ENCODE measurements around the gene MTRF1L.
"Not testable (repeated sequence)": the region's sequence is repeated elsewhere in the genome, so short reads cannot be mapped to it uniquely, and the experiment has no call there.

Gene MTRF1L

DNA sequence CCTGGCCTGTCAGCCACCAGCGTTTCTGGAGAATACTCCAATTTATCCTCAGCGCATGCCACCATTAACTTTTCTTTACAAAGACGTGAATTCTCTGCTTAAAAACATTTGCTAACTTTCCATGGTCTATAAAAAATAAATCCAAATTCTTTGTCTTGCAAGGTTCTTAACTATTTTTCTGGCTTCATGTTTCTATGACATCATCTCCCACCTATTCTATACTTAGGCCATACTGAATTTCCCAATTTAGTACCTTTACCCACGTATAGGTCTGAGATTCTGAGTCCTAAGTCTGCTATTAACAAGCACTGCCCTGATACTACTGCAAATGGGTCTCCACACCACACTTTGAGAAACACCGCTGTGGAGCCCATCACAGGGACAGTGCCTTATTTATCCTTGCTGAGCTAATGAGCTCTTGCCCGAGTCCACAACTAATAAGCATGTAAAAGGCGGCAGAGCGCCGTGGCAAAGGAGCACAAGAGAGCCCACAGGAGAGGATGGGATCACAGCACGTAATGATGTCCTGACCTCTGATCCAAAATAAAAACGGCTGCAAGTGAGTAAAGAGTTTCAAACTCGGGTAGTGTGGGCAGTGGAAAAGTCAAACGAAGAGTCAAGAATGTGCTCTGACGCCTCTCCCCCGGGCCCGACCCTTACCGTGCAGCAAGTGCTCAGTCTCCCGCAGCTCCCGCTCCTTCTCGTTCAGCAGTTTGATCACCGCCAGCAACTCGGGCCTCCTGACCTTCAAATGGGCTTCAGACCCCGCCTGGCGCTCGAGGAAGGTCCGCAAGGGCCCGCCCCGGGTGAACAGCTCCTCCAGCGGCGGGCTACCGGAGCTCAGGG, 519 bp downstream of the MTRF1L start:
- no peak for DNase-seq

DNA sequence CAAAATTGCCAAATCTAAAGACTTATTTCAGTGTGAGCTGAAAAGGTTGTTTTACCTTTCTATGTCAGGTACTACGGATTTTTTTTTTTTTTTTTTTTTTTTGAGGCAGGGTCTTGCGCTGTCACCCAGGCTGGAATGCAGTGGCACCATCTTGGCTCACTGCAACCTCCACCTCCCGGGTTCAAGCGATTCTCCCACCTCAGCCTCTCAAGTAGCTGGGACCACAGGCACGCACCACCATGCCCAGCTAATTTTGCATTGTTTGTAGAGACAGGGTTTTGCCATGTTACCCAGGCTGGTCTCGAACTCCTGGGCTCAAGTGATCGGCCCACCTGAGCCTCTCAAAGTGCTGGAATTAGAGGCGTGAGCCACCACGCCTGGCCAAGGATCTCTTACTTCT, 1.7 kb downstream of the MTRF1L start:
- not testable (repeated sequence) for DNase-seq

DNA sequence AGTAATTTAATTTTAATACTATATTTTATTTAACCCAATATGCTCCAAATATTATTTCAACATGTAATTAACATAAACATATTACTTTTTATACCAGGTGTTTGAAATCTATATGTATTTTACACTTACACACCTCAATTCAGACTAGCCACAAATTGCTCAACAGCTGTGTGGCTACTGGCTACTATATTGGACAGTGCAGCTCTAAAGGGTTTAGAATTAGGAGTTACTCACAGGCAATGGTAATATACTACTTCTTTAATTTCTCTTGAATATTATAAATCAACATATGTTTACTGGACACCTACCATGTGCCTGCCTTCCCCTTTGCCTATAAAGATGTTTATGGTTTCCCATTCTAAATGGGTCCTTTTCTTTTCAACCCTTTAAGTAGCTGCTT, 2.3 kb downstream of the MTRF1L start:
- no peak for DNase-seq

DNA sequence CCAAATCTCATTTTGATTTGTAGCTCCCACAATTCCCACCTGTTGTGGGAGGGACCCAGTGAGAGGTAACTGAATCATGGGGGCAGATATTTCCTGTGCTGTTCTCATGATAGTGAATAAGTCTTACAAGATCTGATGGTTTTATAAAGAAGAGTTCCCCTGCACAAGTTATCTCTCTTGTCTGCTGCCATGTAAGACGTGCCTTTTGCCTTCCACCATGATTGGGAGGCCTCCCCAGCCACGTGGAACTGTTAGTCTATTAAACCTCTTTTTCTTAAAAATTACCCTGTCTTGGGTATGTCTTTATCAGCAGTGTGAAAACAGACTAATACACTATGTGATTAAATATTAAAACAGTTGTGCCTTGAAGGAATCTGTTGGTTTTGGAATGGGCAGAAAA, 3.0 kb downstream of the MTRF1L start:
- DNase-seq, result not testable (repeated sequence)

DNA sequence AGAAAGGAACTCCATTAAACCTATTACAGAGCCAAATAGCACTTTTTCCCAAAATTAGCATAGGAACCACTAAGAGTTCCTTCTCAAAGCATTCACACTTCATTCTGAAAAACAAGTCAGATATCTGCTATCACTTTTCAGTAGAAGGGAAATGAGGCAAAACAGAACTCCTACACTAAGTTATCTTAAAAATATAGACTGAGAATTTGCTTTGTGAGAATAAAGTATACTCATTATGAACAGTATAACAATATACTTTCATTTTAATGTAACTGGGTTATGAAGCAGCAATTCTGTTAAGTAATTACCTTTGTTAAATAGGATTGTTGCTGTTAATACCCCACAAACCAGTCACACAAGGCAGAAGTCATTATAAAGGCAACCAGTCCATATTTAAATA, 8.7 kb downstream of the MTRF1L start:
- no peak for DNase-seq

DNA sequence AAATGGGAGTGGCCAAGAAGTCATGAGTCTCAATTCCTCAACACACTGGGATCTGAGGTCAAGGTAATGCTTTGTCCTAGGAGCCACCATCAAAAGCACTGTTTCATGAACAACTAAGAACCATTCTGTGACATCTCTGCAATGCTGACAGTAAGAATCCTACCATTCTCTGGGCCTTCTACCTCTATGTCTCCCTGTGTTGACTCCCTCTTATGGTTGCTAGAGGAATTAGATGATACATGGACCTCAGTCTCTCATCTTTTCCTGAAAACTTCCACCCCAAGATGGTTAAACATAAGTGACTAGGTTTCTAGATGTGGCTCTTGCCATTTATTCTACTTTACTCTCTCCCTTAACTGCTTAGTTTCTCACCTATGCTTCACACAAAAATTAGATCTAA, 9.1 kb downstream of the MTRF1L start:
- DNase-seq, result no peak

DNA sequence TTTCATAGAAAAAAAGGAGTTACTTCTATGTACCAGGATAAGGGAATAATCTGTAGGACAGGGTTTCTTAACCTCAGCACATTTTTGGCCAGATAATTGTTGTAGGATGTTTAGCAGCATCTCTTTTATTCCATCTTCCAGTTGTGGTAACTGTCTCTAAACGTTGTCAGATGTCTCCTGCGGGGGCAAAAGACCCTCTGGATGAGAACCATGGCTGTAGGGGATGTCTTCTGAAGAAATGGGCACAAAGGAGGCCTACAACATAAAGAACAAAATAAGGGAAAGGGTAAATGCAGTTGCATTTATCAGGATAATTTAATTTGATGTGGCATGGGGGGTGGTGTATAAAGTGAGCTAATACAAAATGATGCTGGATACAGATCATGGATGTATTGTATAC, 15.5 kb downstream of the MTRF1L start:
- DNase-seq, result no peak

DNA sequence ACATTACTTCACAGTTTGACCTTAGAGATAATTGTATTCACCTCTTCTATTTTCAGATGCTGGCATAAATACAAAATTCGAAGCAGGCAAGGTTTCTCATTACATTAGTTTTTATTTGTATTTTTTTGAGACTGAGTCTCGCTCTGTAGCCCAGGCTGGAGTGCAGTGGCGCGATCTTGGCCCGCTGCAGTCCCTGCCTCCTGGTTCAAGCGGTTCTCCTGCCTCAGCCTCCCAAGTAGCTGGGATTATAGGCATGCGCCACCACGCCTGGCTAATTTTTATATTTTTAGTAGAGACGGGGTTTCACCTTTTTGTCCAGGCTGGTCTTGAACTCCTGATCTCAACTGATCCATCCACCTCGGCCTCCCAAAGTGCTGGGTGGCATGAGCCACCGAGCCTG, 17.2 kb downstream of the MTRF1L start:
- DNase-seq, result not testable (repeated sequence)

DNA sequence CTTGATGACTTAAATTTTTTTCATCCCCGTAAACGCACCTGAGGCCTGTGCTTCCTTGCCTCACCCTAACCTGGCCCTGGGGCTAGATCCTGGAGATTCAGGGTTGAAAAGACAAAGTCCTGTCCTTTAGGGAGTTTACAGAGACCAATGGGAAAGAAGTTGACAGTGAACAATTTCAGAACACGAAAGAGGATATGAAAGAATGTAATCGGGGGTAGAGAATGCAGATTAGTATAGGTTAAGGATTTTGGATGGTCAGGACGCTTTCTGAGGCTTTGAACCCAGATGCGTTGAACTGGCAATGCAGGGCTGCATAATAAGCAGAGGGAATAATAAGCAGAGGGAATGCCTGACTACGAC, 18.0 kb downstream of the MTRF1L start:
- DNase-seq, result no peak

DNA sequence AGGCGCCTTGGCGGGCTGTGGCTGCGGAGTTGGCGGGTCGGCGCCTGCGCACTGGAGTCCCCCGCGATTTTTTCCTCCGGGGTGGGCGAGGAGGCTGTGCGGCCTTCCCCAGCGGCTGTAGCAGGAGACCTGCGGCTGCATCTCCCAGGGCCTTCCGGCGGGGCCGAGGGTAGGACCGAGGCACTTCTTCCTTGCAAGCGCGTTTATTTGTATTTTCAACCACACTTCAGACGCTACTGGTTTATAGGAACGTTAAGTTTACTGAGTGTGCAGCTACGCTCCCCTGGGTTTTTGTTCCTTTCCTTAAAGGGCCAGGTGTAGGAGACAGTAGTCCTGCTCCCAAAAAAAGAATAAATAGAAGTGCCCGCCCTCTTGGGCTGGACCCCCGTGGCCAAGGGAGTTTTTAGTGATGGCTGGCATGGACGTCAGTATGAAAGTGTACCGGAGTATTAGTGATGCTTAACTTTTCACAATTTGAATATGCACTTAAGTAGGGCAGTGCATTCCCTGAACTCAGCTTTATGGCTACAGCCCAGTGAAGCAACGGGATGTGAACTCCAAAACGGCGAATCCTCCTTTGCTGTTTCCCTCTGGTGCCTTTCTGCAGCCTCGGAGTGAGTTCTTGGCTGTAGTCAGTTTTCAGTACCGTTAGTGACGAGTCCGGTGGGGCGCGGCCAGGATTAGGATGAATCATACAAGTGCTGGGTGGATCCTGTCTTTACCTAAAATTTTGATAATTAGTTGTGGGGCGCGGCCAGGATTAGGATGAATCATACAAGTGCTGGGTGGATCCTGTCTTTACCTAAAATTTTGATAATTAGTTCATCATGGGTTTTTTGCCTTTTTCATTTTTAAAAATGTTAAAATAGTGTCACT, 18.6 kb downstream of the MTRF1L start:
- DNase-seq, result peak in 1 of 2 experiments; percentile 90

DNA sequence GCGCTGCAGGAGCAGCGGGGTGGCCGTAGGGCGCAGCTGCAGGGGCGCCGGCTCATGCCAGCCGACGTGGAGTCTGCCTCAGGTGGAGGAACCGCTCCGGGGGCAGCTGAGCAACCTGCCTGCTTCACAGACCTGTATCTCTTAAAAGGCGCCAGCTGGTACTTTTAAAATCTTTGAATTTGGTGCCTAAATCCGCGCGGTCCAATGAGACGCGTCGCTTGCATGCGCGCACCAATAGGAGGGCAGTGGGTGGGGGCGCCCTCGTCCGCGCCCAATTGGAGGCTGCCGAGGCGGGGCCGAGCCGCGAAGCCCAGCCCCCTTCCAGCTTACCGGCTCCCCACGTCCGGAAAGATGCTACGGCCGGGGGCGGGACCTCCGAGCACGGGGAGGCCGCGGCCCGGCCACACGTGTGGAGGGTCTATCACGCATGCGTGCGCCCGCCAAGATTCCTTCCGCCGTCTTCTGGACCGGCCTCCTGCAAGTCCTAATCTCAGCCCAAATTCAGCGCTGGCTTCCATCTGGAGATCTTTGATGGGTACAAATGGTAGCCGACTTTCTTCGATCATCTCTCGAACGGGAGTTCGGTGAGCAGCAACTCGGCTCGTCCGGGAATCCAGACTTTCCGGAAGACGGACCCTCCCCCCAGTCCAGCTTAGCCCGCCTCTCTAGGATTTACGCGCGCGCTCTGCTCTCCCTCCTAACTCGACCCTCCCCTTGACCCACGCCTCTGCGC, 19.4 kb downstream of the MTRF1L start, which contains the start of gene FBXO5:
Gene FBXO5, minus strand, starts transcription at position 138 of the 733 bp plus-strand sequence. Its CDS starts 82 bp downstream, at position 56.
- DNase-seq, result peak; percentile 87 to 94

DNA sequence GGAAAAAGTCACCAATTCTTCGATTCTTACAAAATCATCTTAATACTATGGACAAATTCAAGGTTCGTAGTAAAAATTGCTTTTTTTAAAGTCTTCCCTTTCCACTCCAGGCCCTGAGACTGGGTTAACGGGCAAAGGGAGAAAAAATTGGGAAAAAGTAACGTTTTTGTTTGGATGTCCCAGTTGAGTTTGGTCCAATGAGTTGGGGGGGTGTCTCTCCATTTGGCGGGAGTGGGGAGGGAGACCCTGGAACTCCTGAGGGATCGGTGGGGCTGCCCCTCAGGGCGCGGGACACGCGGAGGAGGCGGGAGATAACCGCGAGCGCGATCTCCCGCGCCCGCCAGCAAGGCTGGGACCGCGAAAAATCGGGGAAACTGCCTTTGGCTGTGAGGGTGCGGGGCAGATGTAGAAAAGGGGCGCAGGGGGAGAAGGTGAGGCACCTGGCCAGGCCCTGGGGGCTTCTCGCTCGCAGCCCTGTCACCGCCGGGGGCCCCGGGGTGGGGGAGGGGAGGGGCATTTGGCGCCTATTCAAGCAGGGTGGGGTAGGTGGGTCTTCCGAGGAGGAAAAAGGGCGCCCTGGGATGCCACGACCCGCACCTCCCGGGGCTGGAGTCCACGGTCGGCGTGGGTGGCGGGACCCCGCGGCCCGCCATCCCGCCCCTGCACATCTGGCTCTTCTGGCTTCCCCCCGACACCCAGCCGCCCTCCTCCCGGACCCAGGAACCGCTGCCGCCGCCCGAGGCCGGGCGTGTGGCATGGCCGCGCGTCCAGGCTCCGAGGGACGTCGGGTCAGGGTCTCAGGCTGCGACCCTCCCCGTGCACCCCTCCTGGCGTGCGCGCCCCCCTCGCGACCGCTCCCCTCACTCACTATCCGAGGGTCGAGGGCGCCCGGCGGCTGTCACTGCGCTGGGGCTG, 20.3 kb downstream of the MTRF1L start:
- DNase-seq, result no peak

DNA sequence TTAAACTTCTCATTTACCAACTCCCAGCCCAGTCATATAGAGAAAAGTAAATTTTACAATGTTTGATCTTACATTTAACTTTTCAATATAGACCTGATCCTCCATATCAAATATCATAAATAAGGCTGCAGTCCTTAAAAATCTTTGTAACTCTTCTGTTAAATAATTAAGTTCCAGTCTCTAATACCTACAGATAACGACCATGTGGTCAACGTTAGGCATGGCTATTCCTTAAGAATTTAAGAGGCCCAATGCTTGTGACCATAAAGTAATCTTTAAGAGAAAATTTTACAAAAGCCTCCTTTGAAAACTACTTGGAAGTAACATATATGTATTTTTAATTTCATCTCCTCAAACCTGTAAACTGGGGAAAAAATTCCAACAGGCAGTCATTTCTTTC, 21.3 kb downstream of the MTRF1L start:
- DNase-seq, result no peak

DNA sequence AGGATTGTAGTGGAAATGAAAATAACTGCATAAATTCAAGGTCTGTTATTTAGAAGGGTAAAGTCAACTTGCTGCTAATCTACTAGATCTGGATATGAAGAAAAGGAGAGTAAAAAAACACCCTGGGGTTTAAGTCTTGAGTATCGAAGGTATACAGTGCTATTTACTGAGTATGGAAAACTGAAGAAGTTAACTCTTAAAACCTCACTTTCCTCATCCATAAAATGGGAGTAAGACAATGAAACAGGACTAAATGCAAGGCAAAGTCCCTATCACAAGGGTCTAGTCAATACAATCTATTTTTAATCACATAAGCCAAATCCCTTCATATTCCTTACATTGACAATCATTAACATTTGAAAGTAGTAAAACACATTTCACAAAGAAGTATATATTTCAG, 21.9 kb downstream of the MTRF1L start:
- DNase-seq, result no peak

DNA sequence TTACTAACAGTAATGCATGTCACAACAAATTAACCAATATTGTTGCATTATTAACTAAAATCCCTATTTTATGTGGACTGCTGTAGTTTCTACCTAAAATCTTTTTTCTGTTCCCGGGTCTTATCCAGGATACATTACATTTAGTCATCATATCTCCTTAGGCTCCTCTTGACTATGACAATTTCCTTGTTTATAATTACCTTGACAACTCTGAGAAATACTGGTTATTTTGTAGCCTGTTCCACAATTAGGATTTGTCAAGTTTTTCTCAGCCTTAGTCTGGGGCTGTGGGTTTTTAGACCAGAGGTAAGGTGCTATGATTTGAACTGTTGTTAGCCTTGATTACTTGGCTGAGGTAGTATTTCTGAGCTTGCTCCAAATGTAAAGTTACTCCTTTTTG, 23.4 kb downstream of the MTRF1L start:
- DNase-seq, result no peak

DNA sequence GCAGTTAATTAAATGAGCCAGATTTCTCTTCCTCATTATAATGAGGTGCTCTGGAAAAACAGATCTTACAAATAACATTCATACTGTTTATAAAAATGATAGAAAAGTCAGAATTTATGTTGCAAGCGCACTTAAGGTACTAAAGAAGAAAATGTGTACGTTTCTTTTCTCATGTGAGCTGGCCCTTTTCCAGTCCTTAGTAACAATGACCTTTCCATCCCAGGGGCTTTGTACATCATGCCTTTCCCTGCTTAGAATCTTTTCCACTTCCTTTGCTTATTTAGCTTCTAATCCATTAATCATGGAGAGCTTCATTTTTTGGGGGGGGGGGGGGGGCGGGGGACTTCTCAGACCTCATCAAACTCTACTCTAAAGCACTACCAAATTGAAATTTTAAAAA, 24.5 kb downstream of the MTRF1L start:
- DNase-seq, result no peak

DNA sequence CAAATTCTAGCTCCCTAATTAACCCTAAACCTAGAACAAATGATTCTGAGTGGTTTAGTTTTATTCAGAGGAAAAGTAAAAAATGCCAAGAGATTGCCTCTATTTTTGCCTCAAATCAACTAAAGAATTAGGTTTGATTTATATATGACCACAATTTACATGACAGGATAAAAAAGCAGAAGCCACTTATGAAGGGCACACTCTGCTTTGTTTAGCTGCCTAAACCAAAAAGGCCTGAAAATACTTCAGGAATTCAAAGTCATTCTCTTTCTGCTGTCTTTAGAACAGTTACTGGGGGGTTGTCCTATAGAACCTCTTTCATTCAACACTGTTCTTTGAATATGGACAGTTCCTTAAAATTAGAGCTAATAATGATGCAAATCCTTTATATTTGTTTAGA, 25.0 kb downstream of the MTRF1L start:
- no peak for DNase-seq

DNA sequence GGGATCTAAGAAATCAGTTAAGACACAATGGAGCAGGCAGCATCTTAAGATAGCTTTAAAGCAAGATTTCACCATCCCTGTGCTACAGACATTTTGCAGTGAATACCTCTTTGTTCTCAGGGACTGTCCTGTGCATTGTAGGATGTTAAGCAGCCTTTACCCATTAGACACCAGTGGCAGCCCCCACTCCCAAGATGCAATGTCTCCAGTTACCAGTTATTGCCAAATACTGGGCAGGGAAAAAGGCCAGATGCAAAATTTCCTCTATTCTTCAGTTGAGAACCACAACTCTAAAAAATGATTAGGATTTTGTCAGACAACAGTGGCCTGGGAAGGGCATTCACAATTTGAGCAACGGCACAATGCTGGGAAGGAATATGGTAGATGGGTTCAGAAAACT, 25.8 kb downstream of the MTRF1L start:
- DNase-seq, result no peak

DNA sequence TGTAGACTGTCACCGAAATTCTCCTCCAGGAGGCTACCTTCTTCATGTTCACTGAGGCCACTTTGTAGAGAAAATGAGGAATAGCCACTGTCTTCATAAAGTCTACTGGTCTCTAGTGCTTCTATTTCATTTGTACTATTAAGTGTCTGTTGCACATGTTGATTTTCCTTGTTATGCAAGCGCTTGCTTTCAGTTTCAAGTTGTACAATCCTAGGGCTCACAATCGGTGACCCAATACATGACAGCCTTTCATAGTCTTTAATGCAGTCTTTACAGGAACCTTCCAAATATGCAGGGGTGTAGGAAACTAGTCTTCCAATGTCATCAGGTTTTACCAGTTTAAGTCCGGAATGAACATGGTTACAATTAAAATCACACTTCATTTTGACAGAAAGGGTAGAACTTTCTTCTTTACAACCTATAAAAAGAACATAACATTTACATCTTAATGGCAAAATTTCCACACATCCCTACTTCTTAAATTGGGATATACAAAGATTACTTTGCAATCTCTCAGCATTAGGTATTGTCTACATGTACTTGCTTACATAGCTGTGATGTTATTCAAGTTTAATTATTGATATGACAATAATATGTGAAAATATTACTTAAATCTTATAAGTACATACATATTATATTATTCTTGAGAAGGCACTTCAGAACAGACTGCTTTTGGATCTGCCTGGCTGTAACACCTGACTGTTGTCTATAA, 27.1 kb downstream of the MTRF1L start:
- no peak for DNase-seq

DNA sequence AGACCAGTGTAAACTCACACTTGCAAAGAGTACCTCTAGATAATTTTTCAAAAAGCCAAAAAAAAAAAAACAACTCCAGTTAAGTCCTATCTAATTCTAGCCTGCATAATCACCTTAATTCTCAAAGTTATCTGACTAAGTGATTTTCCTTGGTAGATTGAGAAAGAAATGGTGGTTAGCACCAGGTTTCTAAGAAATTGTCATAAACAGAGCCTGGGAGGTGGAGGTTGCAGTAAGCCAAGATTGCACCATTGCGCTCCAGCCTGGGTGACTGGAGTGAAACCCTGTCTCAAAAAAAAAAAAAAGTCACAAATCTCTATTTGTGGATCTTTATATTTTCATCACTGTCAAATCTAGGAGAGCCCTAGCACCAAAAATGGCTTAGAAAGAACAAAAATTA, 28.6 kb downstream of the MTRF1L start:
- no peak for DNase-seq

DNA sequence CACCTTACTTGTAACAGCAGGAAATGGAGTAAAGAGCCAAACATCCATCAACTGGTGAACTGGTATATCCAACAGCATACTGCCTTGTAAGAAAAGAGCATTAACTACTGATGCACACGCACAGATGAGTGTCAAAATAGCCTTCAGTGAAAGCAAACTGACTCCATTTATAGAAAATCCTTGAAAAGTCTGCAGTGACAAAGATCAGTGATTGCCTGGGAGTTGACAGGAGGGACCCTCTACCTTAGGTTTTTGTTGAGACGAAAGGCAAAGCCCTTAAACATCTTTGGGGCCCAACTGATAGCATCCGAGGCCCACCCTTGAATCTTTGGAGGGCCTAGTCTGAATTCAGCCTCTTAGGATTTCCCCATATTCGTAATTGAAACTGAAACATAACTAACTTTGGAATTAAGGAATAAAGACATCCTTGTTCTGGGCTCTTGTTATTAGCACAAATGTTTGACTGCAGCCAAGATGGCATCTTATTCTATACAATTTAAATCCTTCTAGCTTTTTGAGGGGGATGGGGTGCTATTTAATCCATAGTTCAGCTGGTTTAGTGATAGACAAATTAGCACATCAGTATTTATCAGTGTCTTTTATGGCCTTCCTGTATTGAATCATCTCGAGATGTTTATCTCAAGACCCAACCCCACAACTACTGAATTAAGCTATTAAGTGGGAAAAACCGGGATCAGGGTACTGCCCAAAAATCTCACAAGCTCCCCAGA, 32.7 kb downstream of the MTRF1L start:
- DNase-seq, result no peak

Measured in NCI-H1930 (cell line).